Dermis blood vessel endothelial cell (primary cell): Measurements from ENCODE around the gene FGGY. TPM values are rescaled to one million over a fixed set of nuclear protein-coding genes. Genes with fewer than 3 reads are reported as not detected.
"Not testable (repeated sequence)": the region's sequence is repeated elsewhere in the genome, so short reads cannot be mapped to it uniquely, and the experiment has no call there.

ENCODE experiments used
- DNase-seq: peaks from one replicate; pipeline ENCODE4 v3.0.0; 2010
- total RNA-seq: library from RNA; depleted of rRNA; stranded (reverse); fragments of >200 nt; gene quantifications from 2 replicates; pipeline ENCODE4 v1.2.3, GENCODE V29; 2014

FGGY gene
- 6.5 and 7.3 TPM in 2 replicates for total RNA-seq

- DNase-seq, result peak; percentile 99
Measured at GRCh38 chr1:59296358-59297256, at the start of gene FGGY. Gene FGGY (plus strand): TSS chr1:59297094. CDS start chr1:59321550, 24,456 bp downstream.

GRCh38 chr1:59248758-59249157, 48.1 kb upstream of the FGGY start:
- no peak for DNase-seq

- DNase-seq, result no peak
Measured at GRCh38 chr1:59249396-59250137, 47.3 kb upstream of the FGGY start.

GRCh38 chr1:59251061-59251460, 45.8 kb upstream of the FGGY start:
- DNase-seq, result not testable (repeated sequence)

GRCh38 chr1:59256429-59256828, 40.5 kb upstream of the FGGY start:
- DNase-seq, result not testable (repeated sequence)

- DNase-seq, result peak; percentile 28
Measured at GRCh38 chr1:59258412-59259032, 38.4 kb upstream of the FGGY start.

GRCh38 chr1:59261537-59261936, 35.4 kb upstream of the FGGY start:
- no peak for DNase-seq

- DNase-seq, result no peak
Measured at GRCh38 chr1:59262631-59263030, 34.3 kb upstream of the FGGY start.

GRCh38 chr1:59263111-59263510, 33.8 kb upstream of the FGGY start:
- no peak for DNase-seq

- peak; percentile 64 for DNase-seq
Measured at GRCh38 chr1:59265622-59266021, 31.3 kb upstream of the FGGY start.

- no peak for DNase-seq
Measured at GRCh38 chr1:59266180-59266926, 30.5 kb upstream of the FGGY start.

- DNase-seq, result no peak
Measured at GRCh38 chr1:59266927-59267293, 30.0 kb upstream of the FGGY start.

GRCh38 chr1:59268406-59268805, 28.5 kb upstream of the FGGY start:
- DNase-seq, result no peak

GRCh38 chr1:59271561-59272260, 25.2 kb upstream of the FGGY start:
- DNase-seq, result no peak

- DNase-seq, result peak; percentile 65
Measured at GRCh38 chr1:59272507-59272906, 24.4 kb upstream of the FGGY start.

GRCh38 chr1:59276439-59276851, 20.4 kb upstream of the FGGY start:
- DNase-seq, result peak; percentile 81

- DNase-seq, result no peak
Measured at GRCh38 chr1:59278780-59279354, 18.0 kb upstream of the FGGY start.

GRCh38 chr1:59279645-59280044, 17.2 kb upstream of the FGGY start:
- DNase-seq, result no peak

GRCh38 chr1:59282951-59283350, 13.9 kb upstream of the FGGY start:
- DNase-seq, result no peak

GRCh38 chr1:59285691-59286090, 11.2 kb upstream of the FGGY start:
- DNase-seq, result no peak

- no peak for DNase-seq
Measured at GRCh38 chr1:59288046-59288445, 8.8 kb upstream of the FGGY start.

- no peak for DNase-seq
Measured at GRCh38 chr1:59289570-59289969, 7.3 kb upstream of the FGGY start.
